H9 (cell line): ENCODE measurements around the gene NCOR2. TPM values are rescaled to one million over a fixed set of nuclear protein-coding genes. Genes with fewer than 3 reads are reported as not detected.

Source experiments
- DNase-seq: peaks from one replicate; pipeline ENCODE4 v3.0.0-alpha.2; 2017
- H2AFZ ChIP-seq: one replicate; pipeline ENCODE4 v1.6.1; 2013; ENCODE audit warnings: mild to moderate bottlenecking, low read length, control low read depth, moderate library complexity
- H2AK5ac ChIP-seq: 2 replicates; pipeline ENCODE4 v1.6.1; 2013; ENCODE audit warnings: low read length, control low read depth, mixed read lengths; ENCODE audit not compliant: insufficient read length
- H2BK120ac ChIP-seq: one replicate; pipeline ENCODE4 v1.6.1; 2013; ENCODE audit warnings: low read depth, mild to moderate bottlenecking, low read length, control low read depth, inconsistent platforms; ENCODE audit not compliant: poor library complexity, severe bottlenecking
- H2BK12ac ChIP-seq: 2 replicates; pipeline ENCODE4 v1.6.1; 2013; ENCODE audit warnings: low read length, control low read depth, mixed read lengths, low read depth; ENCODE audit not compliant: insufficient read length
- H2BK15ac ChIP-seq: 2 replicates; pipeline ENCODE4 v1.6.1; 2013; ENCODE audit warnings: low read depth, low read length, control low read depth
- H2BK20ac ChIP-seq: one replicate; pipeline ENCODE4 v1.6.1; 2013; ENCODE audit warnings: low read depth, mild to moderate bottlenecking, low read length, control low read depth, inconsistent platforms; ENCODE audit not compliant: poor library complexity, severe bottlenecking
- H2BK5ac ChIP-seq: 2 replicates; pipeline ENCODE4 v1.6.1; 2013; ENCODE audit warnings: low read length, control low read depth, mixed read lengths; ENCODE audit not compliant: insufficient read length
- H3K14ac ChIP-seq: 2 replicates; pipeline ENCODE4 v1.6.1; 2013; ENCODE audit warnings: low read length, control low read depth; ENCODE audit not compliant: insufficient read depth
- H3K18ac ChIP-seq: 2 replicates; pipeline ENCODE4 v1.6.1; 2013; ENCODE audit warnings: low read depth, mild to moderate bottlenecking, mixed read lengths, low read length, control low read depth; ENCODE audit not compliant: insufficient read length
- H3K23ac ChIP-seq: 2 replicates; pipeline ENCODE4 v1.6.1; 2013; ENCODE audit warnings: low read length, control low read depth, mixed read lengths, low read depth; ENCODE audit not compliant: insufficient read length
- H3K23me2 ChIP-seq: 2 replicates; pipeline ENCODE4 v1.6.1; 2013; ENCODE audit warnings: low read depth, mild to moderate bottlenecking, mixed read lengths, low read length, control low read depth; ENCODE audit not compliant: insufficient read length, poor library complexity, severe bottlenecking
- H3K27ac ChIP-seq: 2 replicates; pipeline ENCODE4 v1.5.1; 2013; ENCODE audit warnings: low read length, control low read depth, mixed read lengths, low read depth; ENCODE audit not compliant: insufficient read length
- H3K27me3 ChIP-seq: 2 replicates; pipeline ENCODE4 v1.6.1; 2013; ENCODE audit warnings: low read length, control low read depth, inconsistent platforms; ENCODE audit not compliant: insufficient read depth
- H3K4ac ChIP-seq: 2 replicates; pipeline ENCODE4 v1.6.1; 2013; ENCODE audit warnings: low read depth, mild to moderate bottlenecking, control low read depth, inconsistent platforms, low read length, moderate library complexity
- H3K4me1 ChIP-seq: 2 replicates; pipeline ENCODE4 v1.6.1; 2013; ENCODE audit warnings: low read length, control low read depth, inconsistent platforms; ENCODE audit not compliant: insufficient read depth
- H3K4me2 ChIP-seq: 2 replicates; pipeline ENCODE4 v1.6.1; 2013; ENCODE audit warnings: low read length, control low read depth, mixed read lengths; ENCODE audit not compliant: insufficient read length, insufficient read depth
- H3K56ac ChIP-seq: 2 replicates; pipeline ENCODE4 v1.6.1; 2013; ENCODE audit warnings: low read depth, mild to moderate bottlenecking, mixed read lengths, low read length, control low read depth; ENCODE audit not compliant: insufficient read length
- H3K79me1 ChIP-seq: 2 replicates; pipeline ENCODE4 v1.6.1; 2013; ENCODE audit warnings: low read depth, mild to moderate bottlenecking, moderate library complexity, low read length, control low read depth, inconsistent platforms; ENCODE audit not compliant: insufficient read depth, poor library complexity, severe bottlenecking
- H3K79me2 ChIP-seq: 2 replicates; pipeline ENCODE4 v1.6.1; 2013; ENCODE audit warnings: low read length, control low read depth, inconsistent platforms; ENCODE audit not compliant: insufficient read depth
- H3K9ac ChIP-seq: 2 replicates; pipeline ENCODE4 v1.6.1; 2013; ENCODE audit warnings: low read length, control low read depth, mixed read lengths; ENCODE audit not compliant: insufficient read length; ENCODE audit errors: extremely low read depth
- H3K9me3 ChIP-seq: one replicate; pipeline ENCODE4 v1.6.1; 2013; ENCODE audit warnings: low read depth, low read length, inconsistent platforms; ENCODE audit not compliant: control insufficient read depth
- H3T11ph ChIP-seq: one replicate; pipeline ENCODE4 v1.6.1; 2013; ENCODE audit warnings: mild to moderate bottlenecking, low read length, control low read depth, inconsistent platforms
- H4K20me1 ChIP-seq: one replicate; pipeline ENCODE4 v1.6.1; 2013; ENCODE audit not compliant: control insufficient read depth, insufficient read length, insufficient read depth
- H4K5ac ChIP-seq: 2 replicates; pipeline ENCODE4 v1.6.1; 2013; ENCODE audit warnings: low read depth, mild to moderate bottlenecking, mixed read lengths, low read length, control low read depth; ENCODE audit not compliant: insufficient read length
- H4K8ac ChIP-seq: replicated peaks from 2 replicates; pipeline ENCODE4 v1.6.1; 2013; ENCODE audit warnings: low read length, control low read depth, mixed read lengths, low read depth; ENCODE audit not compliant: insufficient read length
- H4K91ac ChIP-seq: 2 replicates; pipeline ENCODE4 v1.6.1; 2013; ENCODE audit warnings: low read depth, mild to moderate bottlenecking, moderate library complexity, mixed read lengths, low read length, control low read depth; ENCODE audit not compliant: insufficient read length
- H3K27ac Mint-ChIP-seq, 3 experiments: 2 replicates in 2 of 3; 3 replicates in 1 of 3; pipeline ENCODE4 v1.8.0; 2020 to 2021; ENCODE audit warnings: mixed read lengths in 3 of 3, mild to moderate bottlenecking in 1 of 3, moderate library complexity in 1 of 3
- H3K27me3 Mint-ChIP-seq: 2 replicates; pipeline ENCODE4 v1.8.0; 2021; ENCODE audit warnings: low read depth, mild to moderate bottlenecking, moderate library complexity, mixed read lengths
- H3K36me3 Mint-ChIP-seq, 3 experiments: 2 replicates in 2 of 3; 3 replicates in 1 of 3; pipeline ENCODE4 v1.8.0; 2020 to 2021; ENCODE audit warnings: low read depth in 3 of 3, mixed read lengths in 3 of 3; ENCODE audit not compliant: insufficient read depth in 1 of 3
- H3K4me1 Mint-ChIP-seq, 2 experiments: 2 replicates each; pipeline ENCODE4 v1.8.0; 2020; ENCODE audit warnings: mixed read lengths in 2 of 2
- H3K4me3 Mint-ChIP-seq, 2 experiments: 2 replicates in 1 of 2; 3 replicates in 1 of 2; pipeline ENCODE4 v1.8.0; 2020 to 2021; ENCODE audit warnings: mild to moderate bottlenecking in 2 of 2, mixed read lengths in 2 of 2, moderate library complexity in 1 of 2
- H3K9me3 Mint-ChIP-seq, 2 experiments: 2 replicates in 1 of 2; 3 replicates in 1 of 2; pipeline ENCODE4 v1.8.0; 2020; ENCODE audit warnings: mild to moderate bottlenecking in 2 of 2, mixed read lengths in 2 of 2, moderate library complexity in 1 of 2
- WGBS: extraction: QIAGEN DNeasy Blood & Tissue Kit; methylation state at CpG from one replicate; pipeline ENCODE4 v1.1.7; 2013; ENCODE audit warnings: missing lambda C conversion rate, low lambda C conversion rate, mixed read lengths; ENCODE audit not compliant: insufficient read length; ENCODE audit errors: extremely low coverage; 5-methylcytosine and 5-hydroxymethylcytosine counted together
- total RNA-seq: library from RNA; stranded (reverse); gene quantifications from 2 replicates; pipeline ENCODE4 v1.2.1, GENCODE V29; 2021
- TF ChIP-seq, protein P1 (sequence below): fragments of 200-600 bp; sonication (generic); conservative IDR thresholded peaks from 3 replicates; pipeline ENCODE4 v1.8.0; 2021; ENCODE audit warnings: antibody characterized with exemption, mild to moderate bottlenecking

NCOR2 gene
- total RNA-seq, 1 experiment from 2014 or later = 226 TPM

DNA sequence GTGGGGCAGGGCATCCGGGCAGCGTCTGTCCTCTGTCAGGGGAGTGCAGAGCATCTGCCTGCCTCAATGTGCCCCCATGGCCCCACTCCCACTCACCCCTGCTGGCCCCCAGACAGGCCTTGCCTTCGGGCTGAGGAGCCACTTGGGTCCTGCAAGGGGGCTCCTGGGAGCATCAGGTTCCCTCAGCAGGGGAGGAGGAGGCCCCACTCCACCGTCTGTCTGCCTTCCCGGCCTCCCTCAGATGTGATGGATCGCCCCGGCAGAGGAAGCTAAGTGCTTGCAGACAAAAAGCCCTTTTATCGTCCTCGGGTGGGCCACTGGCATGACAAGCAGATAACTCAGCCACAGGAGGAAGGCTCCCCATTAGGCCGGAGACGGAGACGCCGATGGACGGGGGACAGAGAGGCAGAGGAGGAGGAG lies 35.1 kb downstream of the NCOR2 start:
- peaks cover 4 to 5% of the 10 kb centered on the region in 2 experiments; a peak in 2 of 5 replicates for H3K9me3 Mint-ChIP-seq
- H3K79me1 ChIP-seq = peaks cover 7% of the 10 kb centered on the region
- H2BK120ac ChIP-seq = no peak overlapping the region
- no peak overlapping the region for H2AFZ ChIP-seq
- H3K4me2 ChIP-seq = no peak overlapping the region
- no peak overlapping the region for H4K91ac ChIP-seq
- H3K9me3 ChIP-seq = no peaks in the 10 kb centered on the region
- H3K9ac ChIP-seq = no peak overlapping the region
- TF ChIP-seq, protein P1, sequence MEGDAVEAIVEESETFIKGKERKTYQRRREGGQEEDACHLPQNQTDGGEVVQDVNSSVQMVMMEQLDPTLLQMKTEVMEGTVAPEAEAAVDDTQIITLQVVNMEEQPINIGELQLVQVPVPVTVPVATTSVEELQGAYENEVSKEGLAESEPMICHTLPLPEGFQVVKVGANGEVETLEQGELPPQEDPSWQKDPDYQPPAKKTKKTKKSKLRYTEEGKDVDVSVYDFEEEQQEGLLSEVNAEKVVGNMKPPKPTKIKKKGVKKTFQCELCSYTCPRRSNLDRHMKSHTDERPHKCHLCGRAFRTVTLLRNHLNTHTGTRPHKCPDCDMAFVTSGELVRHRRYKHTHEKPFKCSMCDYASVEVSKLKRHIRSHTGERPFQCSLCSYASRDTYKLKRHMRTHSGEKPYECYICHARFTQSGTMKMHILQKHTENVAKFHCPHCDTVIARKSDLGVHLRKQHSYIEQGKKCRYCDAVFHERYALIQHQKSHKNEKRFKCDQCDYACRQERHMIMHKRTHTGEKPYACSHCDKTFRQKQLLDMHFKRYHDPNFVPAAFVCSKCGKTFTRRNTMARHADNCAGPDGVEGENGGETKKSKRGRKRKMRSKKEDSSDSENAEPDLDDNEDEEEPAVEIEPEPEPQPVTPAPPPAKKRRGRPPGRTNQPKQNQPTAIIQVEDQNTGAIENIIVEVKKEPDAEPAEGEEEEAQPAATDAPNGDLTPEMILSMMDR = no peak
- H3K14ac ChIP-seq = peak overlapping the region; percentile 41; the same call in 1 of the 2 replicates
- no peaks in the 10 kb centered on the region for H4K20me1 ChIP-seq
- no peak overlapping the region for H4K5ac ChIP-seq
- H3K23ac ChIP-seq = no peak overlapping the region
- H3K4me1 ChIP-seq = peaks cover 3% of the 10 kb centered on the region; the same call in 1 of the 2 replicates
- H3T11ph ChIP-seq = no peak overlapping the region
- H3K4me1 Mint-ChIP-seq = peaks cover 33 to 50% of the 10 kb centered on the region in 2 experiments
- peaks cover 16 to 56% (median 45%) of the 10 kb centered on the region in 3 experiments for H3K36me3 Mint-ChIP-seq
- no peak for DNase-seq
- no peak overlapping the region for H4K8ac ChIP-seq
- no peaks in the 10 kb centered on the region for H3K27me3 ChIP-seq
- H3K18ac ChIP-seq = no peak overlapping the region
- no peak overlapping the region for H3K4ac ChIP-seq
- H3K56ac ChIP-seq = no peak overlapping the region
- no peaks in the 10 kb centered on the region for H3K23me2 ChIP-seq
- no CpG with 5 or more reads among the region's 14 CpGs for WGBS
- no peak overlapping the region for H3K27ac ChIP-seq
- no peak overlapping the region for H2BK20ac ChIP-seq
- H2AK5ac ChIP-seq = no peak overlapping the region
- no peak overlapping the region for H2BK12ac ChIP-seq
- peak overlapping the region in 1 of 2 experiments; percentile 31; a peak in 1 of 5 replicates for H3K4me3 Mint-ChIP-seq
- H2BK15ac ChIP-seq = no peak overlapping the region
- no peak overlapping the region for H2BK5ac ChIP-seq
- H3K27me3 Mint-ChIP-seq = no peaks in the 10 kb centered on the region
- peak overlapping the region; percentile 70 to 87 (median 74); a peak in 4 of 7 replicates for H3K27ac Mint-ChIP-seq
- peaks cover 31% of the 10 kb centered on the region; the same call in 1 of the 2 replicates for H3K79me2 ChIP-seq
